GM19463 (cell line): Measurements from ENCODE around the gene NR3C2.

Experiments used
- ATAC-seq: cut with Tn5 transposase; IDR thresholded peaks from one replicate; pipeline ENCODE4 v1.9.1; 2021; ENCODE audit warnings: mild to moderate bottlenecking, moderate library complexity; ENCODE audit not compliant: unreplicated experiment

Gene NR3C2

GRCh38 chr4:148373093-148373492, 69.1 kb downstream of the NR3C2 start:
- ATAC-seq: no peak

- ATAC-seq: no peak
Measured at GRCh38 chr4:148369919-148370318, 72.3 kb downstream of the NR3C2 start.

- no peak for ATAC-seq
Measured at GRCh38 chr4:148367756-148368155, 74.5 kb downstream of the NR3C2 start.

- ATAC-seq: no peak
Measured at GRCh38 chr4:148366251-148366650, 76.0 kb downstream of the NR3C2 start.

- ATAC-seq: no peak
Measured at GRCh38 chr4:148364525-148364924, 77.7 kb downstream of the NR3C2 start.

- no peak for ATAC-seq
Measured at GRCh38 chr4:148359769-148360168, 82.4 kb downstream of the NR3C2 start.

- no peak for ATAC-seq
Measured at GRCh38 chr4:148355442-148356123, 86.6 kb downstream of the NR3C2 start.

GRCh38 chr4:148354186-148354585, 88.0 kb downstream of the NR3C2 start:
- ATAC-seq: no peak

GRCh38 chr4:148353571-148353970, 88.6 kb downstream of the NR3C2 start:
- no peak for ATAC-seq

GRCh38 chr4:148349153-148349552, 93.1 kb downstream of the NR3C2 start:
- ATAC-seq: no peak

- no peak for ATAC-seq
Measured at GRCh38 chr4:148346657-148347056, 95.6 kb downstream of the NR3C2 start.

- no peak for ATAC-seq
Measured at GRCh38 chr4:148345509-148345908, 96.7 kb downstream of the NR3C2 start.

- no peak for ATAC-seq
Measured at GRCh38 chr4:148344941-148345340, 97.3 kb downstream of the NR3C2 start.

GRCh38 chr4:148344352-148344751, 97.9 kb downstream of the NR3C2 start:
- no peak for ATAC-seq

- no peak for ATAC-seq
Measured at GRCh38 chr4:148341980-148342800, 100.0 kb downstream of the NR3C2 start.

- no peak for ATAC-seq
Measured at GRCh38 chr4:148335133-148335532, 107.1 kb downstream of the NR3C2 start.

- ATAC-seq: no peak
Measured at GRCh38 chr4:148333265-148333664, 108.9 kb downstream of the NR3C2 start.

- no peak for ATAC-seq
Measured at GRCh38 chr4:148332486-148332885, 109.7 kb downstream of the NR3C2 start.

GRCh38 chr4:148330724-148331123, 111.5 kb downstream of the NR3C2 start:
- ATAC-seq: no peak

- ATAC-seq: no peak
Measured at GRCh38 chr4:148330161-148330560, 112.1 kb downstream of the NR3C2 start.

- ATAC-seq: no peak
Measured at GRCh38 chr4:148329751-148330150, 112.5 kb downstream of the NR3C2 start.

- ATAC-seq: no peak
Measured at GRCh38 chr4:148327683-148328082, 114.5 kb downstream of the NR3C2 start.
